Measurements from ENCODE around the gene OR2T4. TPM values are rescaled to one million over a fixed set of nuclear protein-coding genes. Genes with fewer than 3 reads are reported as not detected.

OR2T4 gene, protein sequence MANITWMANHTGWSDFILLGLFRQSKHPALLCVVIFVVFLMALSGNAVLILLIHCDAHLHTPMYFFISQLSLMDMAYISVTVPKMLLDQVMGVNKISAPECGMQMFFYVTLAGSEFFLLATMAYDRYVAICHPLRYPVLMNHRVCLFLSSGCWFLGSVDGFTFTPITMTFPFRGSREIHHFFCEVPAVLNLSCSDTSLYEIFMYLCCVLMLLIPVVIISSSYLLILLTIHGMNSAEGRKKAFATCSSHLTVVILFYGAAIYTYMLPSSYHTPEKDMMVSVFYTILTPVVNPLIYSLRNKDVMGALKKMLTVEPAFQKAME
- not detected for polyA plus RNA-seq (ENCODE audit: insufficient read length in 4 of 4)

DNA sequence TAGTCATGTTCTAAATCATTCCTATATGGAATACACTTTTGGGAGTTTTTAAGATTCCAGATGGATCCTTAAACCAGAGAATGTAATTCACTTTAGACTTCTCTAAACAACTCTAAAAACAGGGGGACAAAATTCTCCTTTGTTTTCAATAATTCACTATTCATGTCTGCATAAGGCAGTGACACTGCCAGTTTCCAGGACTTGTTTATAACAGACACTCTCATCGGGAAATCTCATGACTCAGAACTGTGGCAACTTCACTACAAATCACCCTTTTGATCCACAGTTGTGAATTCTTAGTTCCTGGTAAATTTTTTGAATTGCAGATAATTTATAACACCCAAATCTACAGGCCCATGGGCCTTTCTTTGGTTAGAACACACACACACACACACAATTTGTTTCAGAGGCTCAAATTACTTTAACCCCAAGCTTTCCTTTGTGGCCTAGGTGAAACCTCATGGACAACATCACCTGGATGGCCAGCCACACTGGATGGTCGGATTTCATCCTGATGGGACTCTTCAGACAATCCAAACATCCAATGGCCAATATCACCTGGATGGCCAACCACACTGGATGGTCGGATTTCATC, at the start of gene OR2T4:
Gene OR2T4, plus strand, starts transcription at position 545 of the 595 bp plus-strand sequence. Its CDS starts 0 bp downstream, at position 545.
- no peak for DNase-seq (ENCODE audit: low read depth in 4 of 4, low spot score in 2 of 4)

DNA sequence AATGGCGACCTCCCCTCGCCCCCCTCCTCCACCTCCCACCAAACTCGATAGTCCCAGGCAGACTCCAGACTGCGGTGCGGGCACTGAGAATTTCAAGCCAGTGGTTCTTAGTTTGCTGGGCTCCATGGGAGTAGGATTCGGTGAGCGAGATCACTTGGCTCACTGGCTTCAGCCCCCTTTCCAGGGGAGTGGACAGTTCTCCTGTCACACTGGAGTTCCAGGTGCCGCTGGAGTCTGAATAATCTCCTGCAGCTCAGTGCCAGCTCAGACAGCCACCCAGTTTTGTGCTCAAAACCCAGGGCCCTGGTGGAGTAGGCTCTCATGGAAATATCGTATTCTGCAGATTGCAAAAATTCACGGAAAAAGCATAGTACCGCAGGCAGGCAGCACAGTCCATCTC, 44.7 kb upstream of the OR2T4 start:
- DNase-seq (ENCODE audit: low read depth in 4 of 4, low spot score in 2 of 4) = no peak

DNA sequence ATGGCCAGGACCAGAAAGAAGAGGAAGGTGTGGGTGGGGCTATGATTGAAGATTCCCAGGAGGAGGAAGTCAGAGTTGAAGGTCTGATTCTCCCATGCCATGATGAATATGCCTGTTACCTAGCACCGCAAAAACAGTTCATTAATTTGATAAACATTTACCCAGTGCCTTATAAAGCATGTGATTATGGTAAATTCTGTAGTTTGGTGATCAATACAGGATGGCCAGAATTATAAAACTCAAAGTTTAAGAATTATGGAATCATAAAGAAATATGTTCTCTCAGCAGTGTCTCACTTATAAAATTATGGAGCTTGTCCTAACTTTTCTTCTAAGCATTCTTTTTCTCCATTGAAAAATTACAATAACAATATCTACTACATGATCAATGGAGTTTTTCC, 37.0 kb upstream of the OR2T4 start, which contains the start of gene OR2M7:
Gene OR2M7, minus strand, starts transcription at position 101 of the 400 bp plus-strand sequence. Its CDS starts 0 bp downstream, at position 101.
- DNase-seq (ENCODE audit: low read depth in 4 of 4, low spot score in 2 of 4) = no peak

DNA sequence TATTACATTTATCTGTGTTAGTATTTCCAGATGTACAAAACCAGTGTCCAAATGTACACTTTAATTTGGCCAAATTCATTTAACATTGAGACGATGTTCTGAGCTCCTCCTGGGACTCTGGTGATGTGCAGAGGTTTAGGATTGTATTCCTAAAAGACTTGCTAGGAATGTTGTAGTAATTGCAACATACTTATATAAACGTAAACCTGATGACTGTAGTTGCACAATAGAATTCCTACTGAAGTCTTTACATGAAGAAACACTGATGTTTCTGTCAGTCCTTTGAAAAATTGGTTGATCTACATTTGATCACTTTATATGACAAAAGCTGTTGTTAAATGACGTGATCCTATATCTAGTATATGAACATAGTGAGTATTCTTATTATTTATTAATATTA, 18.0 kb upstream of the OR2T4 start:
- DNase-seq (ENCODE audit: low read depth in 4 of 4, low spot score in 2 of 4) = no peak

DNA sequence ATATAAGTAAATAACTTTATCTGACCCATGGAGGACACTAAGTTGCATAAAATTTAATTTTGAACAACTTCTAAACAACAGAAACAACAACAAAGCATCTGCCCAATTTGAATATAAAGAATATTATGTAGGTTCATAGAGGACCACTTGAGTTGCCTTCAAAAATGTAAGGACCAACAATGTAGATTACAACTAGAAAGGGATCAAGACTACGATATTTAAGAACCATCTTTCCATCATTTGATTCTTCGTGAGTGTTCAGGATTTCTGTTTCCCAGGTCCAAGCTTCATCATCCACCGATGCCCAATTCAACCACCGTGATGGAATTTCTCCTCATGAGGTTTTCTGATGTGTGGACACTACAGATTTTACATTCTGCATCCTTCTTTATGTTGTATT, 13.0 kb upstream of the OR2T4 start, which contains the start of gene OR14C36:
Gene OR14C36, plus strand, starts transcription at position 301 of the 400 bp plus-strand sequence. Its CDS starts 0 bp downstream, at position 301.
- DNase-seq (ENCODE audit: low read depth in 4 of 4, low spot score in 2 of 4) = no peak

DNA sequence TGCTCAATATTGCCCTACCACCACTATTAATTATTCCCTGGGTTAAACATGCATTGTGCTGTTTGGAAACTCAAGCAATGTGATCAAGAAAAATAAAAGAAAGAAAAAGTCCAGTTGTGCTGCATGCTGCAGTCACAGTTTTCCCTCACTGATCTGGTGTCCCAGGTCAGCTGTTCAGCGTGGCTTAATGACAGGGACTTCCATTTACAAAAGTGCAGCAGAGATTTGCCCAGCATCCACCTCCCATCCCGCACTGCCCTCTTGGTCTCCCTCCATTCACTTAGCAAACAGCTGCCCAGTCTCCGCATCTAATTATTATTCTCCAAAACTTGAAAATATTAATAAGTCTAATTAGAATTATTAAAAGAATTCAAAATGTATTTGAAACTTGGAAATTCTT, 2.0 kb upstream of the OR2T4 start:
- no peak for DNase-seq (ENCODE audit: low read depth in 4 of 4, low spot score in 2 of 4)

DNA sequence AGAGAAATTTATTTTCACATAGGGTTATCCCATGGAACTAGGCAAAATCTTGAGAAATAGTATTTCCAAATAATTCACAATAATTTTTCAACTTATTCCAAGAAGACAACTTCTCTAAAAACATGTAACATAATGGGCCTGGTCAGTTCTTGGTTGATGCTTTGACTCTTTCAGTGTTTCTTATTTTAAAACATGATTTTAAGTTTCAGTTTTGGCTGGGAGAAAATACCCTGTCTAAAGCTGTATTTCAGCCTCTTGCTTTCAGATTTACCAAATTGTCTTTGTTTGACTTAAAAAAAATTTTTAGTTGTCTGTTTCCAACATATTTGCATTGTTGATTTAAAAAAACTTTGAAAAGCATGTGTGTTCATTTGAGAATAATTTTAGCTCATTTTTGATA, 5.1 kb downstream of the OR2T4 start:
- DNase-seq (ENCODE audit: low read depth in 4 of 4, low spot score in 2 of 4) = no peak

DNA sequence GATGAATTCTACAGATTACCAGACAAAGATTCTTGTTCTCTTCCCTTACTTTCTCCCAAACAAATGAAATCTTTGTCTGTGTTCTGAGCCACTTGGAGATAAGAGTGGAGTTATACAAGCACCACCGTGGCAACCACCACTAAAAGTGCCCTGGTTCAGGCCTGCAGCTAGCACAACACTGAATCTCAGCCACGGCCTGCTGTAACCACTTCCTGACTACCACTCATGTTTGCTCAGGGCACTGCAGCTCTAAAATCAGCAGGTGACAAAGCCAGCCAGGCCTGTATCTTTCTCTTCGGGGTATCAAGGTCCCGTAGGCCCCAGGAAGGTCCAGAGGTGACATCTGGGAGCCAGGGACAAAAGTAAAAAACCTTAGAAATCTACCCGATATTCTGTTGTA, 10.9 kb downstream of the OR2T4 start:
- no peak for DNase-seq (ENCODE audit: low read depth in 4 of 4, low spot score in 2 of 4)

DNA sequence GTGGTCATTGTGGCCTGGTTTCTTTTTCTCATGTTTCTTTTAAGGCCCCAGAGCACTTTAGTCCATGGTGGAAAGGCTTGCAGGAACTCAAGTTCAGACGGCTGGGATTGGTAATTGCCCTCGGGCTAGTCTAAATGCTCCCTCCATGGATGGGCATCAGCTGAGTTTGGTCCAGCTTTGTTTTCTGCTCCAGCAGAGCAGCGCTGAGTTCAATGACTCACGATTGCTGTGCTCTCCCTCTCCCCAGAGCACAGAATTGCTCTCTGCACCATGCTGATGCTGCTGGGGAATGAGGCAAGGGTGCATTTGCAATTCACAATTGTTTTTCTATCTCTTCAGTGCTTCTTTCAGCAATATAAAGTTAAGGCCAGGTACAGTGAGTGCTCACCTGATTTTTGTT, 12.3 kb downstream of the OR2T4 start:
- DNase-seq (ENCODE audit: low read depth in 4 of 4, low spot score in 2 of 4) = no peak

DNA sequence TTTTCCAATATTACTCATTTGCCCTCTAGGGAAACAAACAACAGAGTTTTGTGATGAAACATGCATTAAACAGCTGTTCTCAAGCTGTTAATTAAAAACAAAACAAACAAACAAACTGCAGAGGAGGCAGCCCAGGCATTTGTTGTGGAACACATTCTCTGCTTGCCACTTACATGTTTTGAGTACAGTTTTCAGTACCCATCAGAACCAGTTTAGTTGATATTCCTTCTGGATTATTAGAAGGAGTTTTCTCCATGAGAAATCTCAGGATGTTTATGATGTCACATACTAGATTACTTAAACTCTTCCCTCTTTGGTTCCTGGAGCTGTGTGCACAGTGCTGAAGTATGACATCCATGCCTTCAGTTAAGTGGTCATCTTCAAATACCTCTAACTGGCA, 14.0 kb downstream of the OR2T4 start, which contains the start of gene OR2T6:
Gene OR2T6, plus strand, starts transcription at position 301 of the 400 bp plus-strand sequence. CDS start 11,863 bp downstream, outside the sequence.
- DNase-seq (ENCODE audit: low read depth in 4 of 4, low spot score in 2 of 4) = no peak

DNA sequence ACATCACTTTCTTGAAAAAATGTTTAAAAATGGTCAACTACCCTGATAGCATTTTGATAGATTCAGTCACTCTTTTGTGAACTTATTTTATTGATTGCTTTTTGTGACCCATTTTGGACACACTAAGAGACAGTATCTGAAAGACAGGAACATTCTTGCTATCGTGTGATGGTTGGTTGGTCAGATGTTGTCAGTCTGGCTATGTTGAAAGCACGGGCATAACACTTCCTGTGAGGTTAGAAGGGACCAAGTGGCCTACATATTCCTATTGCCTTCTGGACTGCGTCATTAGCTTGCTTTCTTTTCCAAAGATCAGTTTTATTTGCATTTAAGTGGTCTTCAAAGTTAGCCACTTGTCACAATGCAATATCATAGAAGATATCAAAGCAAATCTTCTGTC, 15.5 kb downstream of the OR2T4 start:
- DNase-seq (ENCODE audit: low read depth in 4 of 4, low spot score in 2 of 4) = no peak

DNA sequence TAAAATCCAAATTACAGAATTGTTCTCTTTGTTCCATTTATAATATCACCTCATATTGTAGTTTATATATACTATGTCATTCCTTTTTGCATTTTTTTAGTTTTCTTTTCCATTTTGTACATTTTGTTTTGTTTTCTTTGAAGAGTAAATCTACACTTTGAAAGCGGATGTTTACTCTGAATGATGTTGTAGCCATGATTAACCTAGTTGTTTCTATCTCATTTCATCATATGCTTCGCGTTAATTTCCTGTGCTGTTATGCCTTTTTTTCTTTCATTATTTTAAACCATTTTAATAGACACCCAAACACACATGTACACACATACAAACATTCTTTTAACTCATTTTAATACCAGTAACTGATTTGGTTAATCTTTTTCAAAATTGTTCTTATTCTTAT, 19.4 kb downstream of the OR2T4 start:
- DNase-seq (ENCODE audit: low read depth in 4 of 4, low spot score in 2 of 4) = no peak

DNA sequence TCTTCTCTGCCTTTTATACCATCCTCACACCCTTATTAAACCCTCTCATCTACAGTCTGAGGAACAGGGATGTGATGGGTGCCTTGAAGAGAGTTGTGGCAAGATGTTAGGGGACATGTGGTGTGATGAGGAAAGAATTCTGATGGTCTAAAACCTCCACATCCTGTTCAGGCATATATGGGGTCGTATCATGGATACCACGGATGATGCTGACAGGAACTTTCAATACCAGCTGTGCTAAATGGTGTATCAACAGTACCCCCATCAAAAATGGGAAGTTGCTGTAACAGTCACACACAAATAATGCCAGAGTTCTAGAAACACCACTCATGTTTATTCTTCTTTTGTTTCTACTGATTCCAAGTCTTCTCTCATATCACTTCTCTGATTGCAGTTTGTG, 27.0 kb downstream of the OR2T4 start:
- DNase-seq (ENCODE audit: low read depth in 4 of 4, low spot score in 2 of 4) = no peak

DNA sequence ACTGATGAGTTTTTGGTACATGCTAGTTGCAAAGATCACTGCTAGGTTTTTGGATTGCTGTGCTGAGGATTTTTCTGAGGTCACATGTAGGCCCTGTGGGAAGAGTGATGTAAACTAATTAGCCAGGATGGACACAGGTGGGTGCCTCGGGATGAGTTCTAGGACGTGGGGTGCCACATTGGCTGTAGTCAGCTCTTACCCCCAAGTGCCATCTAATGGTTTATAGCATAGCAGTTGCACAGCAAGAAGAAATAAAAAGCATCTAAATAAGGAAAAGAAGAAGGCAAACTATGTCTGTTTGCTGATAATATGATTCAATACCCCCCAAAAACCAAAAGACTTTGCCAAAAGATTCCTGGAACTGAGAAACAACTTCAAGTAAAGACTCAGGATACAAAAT, 31.6 kb downstream of the OR2T4 start:
- DNase-seq (ENCODE audit: low read depth in 4 of 4, low spot score in 2 of 4) = no peak

DNA sequence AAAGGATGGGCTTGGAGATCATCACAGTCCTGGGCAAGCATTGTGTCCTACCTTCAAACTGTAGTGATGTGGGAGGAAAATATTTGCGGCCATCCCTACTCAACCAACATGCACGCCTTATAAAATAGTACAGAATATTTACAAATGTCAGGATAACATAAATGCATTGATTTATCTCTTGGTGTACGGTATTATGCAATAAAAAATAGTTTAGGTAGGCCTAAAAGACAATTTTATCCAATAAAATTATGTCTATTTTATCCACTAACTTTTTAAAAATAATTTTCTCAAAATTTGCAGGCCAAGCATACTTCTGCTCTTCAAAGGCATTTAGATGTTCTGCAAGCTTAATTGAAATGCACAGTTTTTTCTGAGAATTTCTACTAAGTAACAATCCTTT, 41.3 kb downstream of the OR2T4 start, which contains the start of gene OR2T1:
Gene OR2T1, plus strand, starts transcription at position 301 of the 400 bp plus-strand sequence. CDS start 3,100 bp downstream, outside the sequence.
- DNase-seq (ENCODE audit: low read depth in 4 of 4, low spot score in 2 of 4) = no peak

DNA sequence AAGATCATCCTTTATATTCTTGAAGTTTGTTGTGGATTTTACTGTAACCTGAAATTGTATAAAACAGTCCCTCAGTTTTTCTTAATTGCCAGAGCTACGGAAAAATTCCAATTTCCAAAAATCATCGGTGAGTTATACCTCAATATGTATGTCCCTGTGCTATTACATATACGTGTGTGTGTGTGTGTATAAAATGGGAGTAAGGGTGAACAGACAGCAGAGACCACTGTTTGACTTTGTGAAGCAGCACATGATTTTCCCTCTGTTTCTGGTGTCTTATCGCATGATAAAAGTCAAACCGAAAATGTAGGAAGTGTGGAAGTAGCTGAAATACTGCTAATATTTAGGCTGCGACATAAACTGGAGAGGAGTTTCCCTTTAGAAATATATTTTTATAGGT, 42.6 kb downstream of the OR2T4 start:
- peak in 1 of 4 donors; percentile 7 for DNase-seq (ENCODE audit: low read depth in 4 of 4, low spot score in 2 of 4)

DNA sequence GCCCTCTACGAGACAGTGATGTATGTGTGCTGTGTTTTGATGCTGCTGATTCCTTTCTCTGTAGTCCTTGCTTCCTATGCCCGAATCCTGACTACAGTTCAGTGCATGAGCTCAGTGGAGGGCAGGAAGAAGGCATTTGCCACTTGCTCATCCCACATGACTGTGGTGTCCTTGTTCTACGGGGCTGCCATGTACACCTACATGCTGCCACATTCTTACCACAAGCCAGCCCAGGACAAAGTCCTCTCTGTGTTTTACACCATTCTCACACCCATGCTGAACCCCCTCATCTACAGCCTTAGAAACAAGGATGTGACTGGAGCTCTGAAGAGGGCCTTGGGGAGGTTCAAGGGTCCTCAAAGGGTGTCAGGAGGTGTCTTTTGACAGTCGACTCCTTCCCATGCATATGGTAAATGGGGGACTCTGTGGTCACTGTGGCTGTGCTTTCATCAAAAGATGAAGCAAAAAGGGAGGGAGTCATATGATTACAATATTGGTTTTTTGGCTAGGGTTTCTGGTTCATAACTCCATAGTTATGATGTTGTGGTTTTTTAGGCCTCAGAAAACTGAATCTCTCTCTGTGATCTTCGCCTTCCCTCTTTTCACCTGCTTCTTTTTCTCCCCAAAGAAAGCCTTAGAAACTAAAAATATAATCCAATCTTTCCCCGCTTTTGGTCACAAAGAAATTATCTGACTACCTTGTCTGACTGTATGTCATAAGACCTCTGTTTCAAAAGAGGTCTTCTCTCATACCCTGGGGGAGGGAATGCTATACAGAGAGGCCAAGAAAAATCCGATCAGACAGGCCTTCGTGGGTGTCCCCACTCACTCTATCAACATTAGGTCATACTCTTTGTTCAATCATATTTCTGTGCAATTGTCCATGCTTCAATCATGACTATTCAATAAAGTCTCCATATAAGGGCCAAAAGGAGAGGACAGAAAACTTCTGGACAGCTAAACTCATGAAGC, 45.5 kb downstream of the OR2T4 start:
- no peak for DNase-seq (ENCODE audit: low read depth in 4 of 4, low spot score in 2 of 4)

Measured in left renal cortex interstitium (tissue), 4 donors.